Lower leg skin (tissue), 3 donors: ENCODE data around the gene RMND1.

ENCODE experiments used
- POLR2A ChIP-seq, 2 donors: fragments of 450-650 bp; IDR thresholded peaks; one replicate each; pipeline ENCODE4 v1.6.1; 2016 to 2017; ENCODE audit warnings: antibody characterized with exemption in 2 of 2, mild to moderate bottlenecking in 1 of 2, moderate library complexity in 1 of 2
- TF ChIP-seq, protein P1 (sequence below), 3 donors: fragments of 450-650 bp; IDR thresholded peaks; one replicate each; pipeline ENCODE4 v1.5.1; 2016; ENCODE audit warnings: antibody characterized with exemption in 3 of 3, mild to moderate bottlenecking in 3 of 3, moderate library complexity in 2 of 3

DNA sequence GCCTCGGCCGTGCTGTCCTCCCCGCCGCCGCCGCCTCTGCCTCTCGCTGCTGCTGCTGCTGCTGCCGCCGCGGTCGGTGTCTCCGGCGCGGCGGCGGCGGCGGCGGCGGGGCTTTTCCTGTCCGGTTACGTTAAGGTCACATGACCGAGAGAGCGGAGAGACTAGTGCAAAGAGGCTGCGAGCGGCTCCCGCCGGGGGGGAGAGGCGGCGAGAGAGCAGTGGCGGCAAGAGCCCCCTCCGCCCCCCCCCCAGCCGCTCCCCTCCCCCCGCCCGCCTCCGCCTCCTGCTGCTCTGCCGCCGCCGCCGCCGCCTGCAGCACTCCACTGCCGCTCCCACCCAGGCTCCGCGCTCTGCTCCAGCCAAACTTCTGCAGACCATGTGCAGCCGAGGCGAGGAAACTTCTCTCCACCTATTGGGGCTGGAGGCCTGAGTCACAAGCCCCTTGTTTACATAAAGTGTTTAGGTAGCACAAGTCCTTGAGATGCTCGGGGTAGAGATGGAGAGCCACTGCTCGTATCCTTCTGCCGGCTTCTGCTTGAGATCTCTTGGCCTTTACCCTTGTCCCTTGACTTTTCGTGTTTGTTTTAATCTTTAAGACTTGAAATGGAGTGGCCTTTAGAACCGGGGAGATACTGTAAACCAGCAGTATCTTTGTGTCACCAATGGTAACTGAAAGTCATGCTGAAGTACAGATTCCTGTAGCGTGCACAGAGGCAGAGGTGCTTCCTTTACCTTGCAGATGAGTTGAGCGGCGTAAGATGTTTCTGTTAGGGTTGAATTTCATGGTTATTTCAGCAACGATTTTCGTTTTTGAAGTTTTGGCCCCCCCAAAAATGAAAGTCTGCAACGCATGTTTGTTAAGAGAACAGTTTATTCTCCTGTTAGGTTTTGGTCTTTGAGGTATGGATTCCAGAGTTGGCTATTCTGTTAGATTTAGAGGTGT is 60.2 kb downstream of the RMND1 start, which contains the start of gene ZBTB2:
- TF ChIP-seq, protein P1, sequence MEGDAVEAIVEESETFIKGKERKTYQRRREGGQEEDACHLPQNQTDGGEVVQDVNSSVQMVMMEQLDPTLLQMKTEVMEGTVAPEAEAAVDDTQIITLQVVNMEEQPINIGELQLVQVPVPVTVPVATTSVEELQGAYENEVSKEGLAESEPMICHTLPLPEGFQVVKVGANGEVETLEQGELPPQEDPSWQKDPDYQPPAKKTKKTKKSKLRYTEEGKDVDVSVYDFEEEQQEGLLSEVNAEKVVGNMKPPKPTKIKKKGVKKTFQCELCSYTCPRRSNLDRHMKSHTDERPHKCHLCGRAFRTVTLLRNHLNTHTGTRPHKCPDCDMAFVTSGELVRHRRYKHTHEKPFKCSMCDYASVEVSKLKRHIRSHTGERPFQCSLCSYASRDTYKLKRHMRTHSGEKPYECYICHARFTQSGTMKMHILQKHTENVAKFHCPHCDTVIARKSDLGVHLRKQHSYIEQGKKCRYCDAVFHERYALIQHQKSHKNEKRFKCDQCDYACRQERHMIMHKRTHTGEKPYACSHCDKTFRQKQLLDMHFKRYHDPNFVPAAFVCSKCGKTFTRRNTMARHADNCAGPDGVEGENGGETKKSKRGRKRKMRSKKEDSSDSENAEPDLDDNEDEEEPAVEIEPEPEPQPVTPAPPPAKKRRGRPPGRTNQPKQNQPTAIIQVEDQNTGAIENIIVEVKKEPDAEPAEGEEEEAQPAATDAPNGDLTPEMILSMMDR (IDR thresholded peaks at IDR 0.05): no peak
- no peak for TF ChIP-seq POLR2A (IDR thresholded peaks at IDR 0.05)
